IMR-90 (cell line): Measurements from ENCODE around the gene AFF2. TPM values are rescaled to one million over a fixed set of nuclear protein-coding genes. Genes with fewer than 3 reads are reported as not detected.

Source experiments
- ATAC-seq: fragments of 200-7000 bp; cut with Tn5 transposase; 2 replicates; pipeline ENCODE4 v1.9.1; 2020; ENCODE audit warnings: low read depth, mild to moderate bottlenecking, moderate library complexity
- BruUV-seq: library from RNA; stranded (reverse); fragments of 400-500 nt; replicated peaks from 2 replicates; lab custom pipeline; 2021; lab: Mats Ljungman, UMichigan
- CTCF ChIA-PET: fragments of 300-600 bp; formaldehyde crosslinking; extraction: SDS; loops from one replicate; lab custom pipeline; 2021; ENCODE audit warnings: antibody characterized with exemption; lab: Yijun Ruan, JAX
- POLR2A ChIA-PET: fragments of 300-600 bp; sonication (Branson Sonifier 250); formaldehyde crosslinking; loops from one replicate; lab custom pipeline; 2022; ENCODE audit warnings: antibody characterized with exemption; ENCODE audit not compliant: unreplicated experiment; lab: Charles Lee
- DNase-seq: peaks from one replicate; pipeline ENCODE4 v3.0.0; 2013
- H2AFZ ChIP-seq: replicated peaks from 2 replicates; pipeline ENCODE3; 2013; ENCODE audit warnings: low read length, mild to moderate bottlenecking; ENCODE audit not compliant: poor library complexity
- H2AK5ac ChIP-seq: 2 replicates; pipeline ENCODE4 v1.6.1; 2013; ENCODE audit warnings: low read depth, low read length, inconsistent platforms
- H2AK9ac ChIP-seq: replicated peaks from 2 replicates; pipeline ENCODE3; 2013; ENCODE audit warnings: mild to moderate bottlenecking, low read depth, low read length, moderate library complexity; ENCODE audit not compliant: poor library complexity
- H2BK120ac ChIP-seq: 2 replicates; pipeline ENCODE4 v1.6.1; 2013; ENCODE audit warnings: low read depth, low read length, inconsistent platforms
- H2BK15ac ChIP-seq: 3 replicates; pipeline ENCODE4 v1.6.1; 2013; ENCODE audit warnings: low read depth, low read length, inconsistent platforms
- H2BK20ac ChIP-seq: 2 replicates; pipeline ENCODE4 v1.6.1; 2013; ENCODE audit warnings: low read depth, mild to moderate bottlenecking, inconsistent platforms, low read length, moderate library complexity
- H2BK5ac ChIP-seq: 2 replicates; pipeline ENCODE4 v1.6.1; 2013; ENCODE audit warnings: mild to moderate bottlenecking, low read depth, low read length, inconsistent platforms; ENCODE audit not compliant: poor library complexity, severe bottlenecking
- H3K14ac ChIP-seq: replicated peaks from 2 replicates; pipeline ENCODE4 v1.6.1; 2013; ENCODE audit warnings: low read depth, low read length, inconsistent platforms
- H3K18ac ChIP-seq: 2 replicates; pipeline ENCODE4 v1.6.1; 2013; ENCODE audit warnings: low read depth, low read length, control low read depth
- H3K23ac ChIP-seq: 2 replicates; pipeline ENCODE4 v1.6.1; 2013; ENCODE audit warnings: low read depth, low read length, inconsistent platforms
- H3K27ac ChIP-seq: 2 replicates; pipeline ENCODE4 v1.5.1; 2013; ENCODE audit warnings: mild to moderate bottlenecking, control low read depth, low read length; ENCODE audit not compliant: insufficient read depth
- H3K27me3 ChIP-seq: 2 replicates; pipeline ENCODE4 v1.6.1; 2013; ENCODE audit warnings: low read length; ENCODE audit not compliant: control insufficient read depth, insufficient read depth
- H3K36me3 ChIP-seq: 2 replicates; pipeline ENCODE4 v1.6.1; 2013; ENCODE audit warnings: low read length, mixed read lengths; ENCODE audit not compliant: control insufficient read depth, insufficient read depth
- H3K4ac ChIP-seq: 2 replicates; pipeline ENCODE4 v1.6.1; 2013; ENCODE audit warnings: low read depth, low read length, inconsistent platforms
- H3K4me1 ChIP-seq: 2 replicates; pipeline ENCODE4 v1.6.1; 2013; ENCODE audit warnings: low read length, mixed read lengths; ENCODE audit not compliant: control insufficient read depth, insufficient read depth
- H3K4me2 ChIP-seq: 2 replicates; pipeline ENCODE4 v1.6.1; 2013; ENCODE audit warnings: low read depth, mild to moderate bottlenecking, control low read depth, low read length, moderate library complexity
- H3K4me3 ChIP-seq: 2 replicates; pipeline ENCODE4 v1.5.1; 2013; ENCODE audit warnings: low read depth, mild to moderate bottlenecking, control low read depth, low read length, moderate library complexity; ENCODE audit not compliant: insufficient read depth
- H3K56ac ChIP-seq: 2 replicates; pipeline ENCODE4 v1.6.1; 2013; ENCODE audit warnings: low read length, inconsistent platforms; ENCODE audit not compliant: insufficient read depth; ENCODE audit errors: extremely low read depth
- H3K79me1 ChIP-seq, 2 experiments: 2 replicates each; pipeline ENCODE4 v1.6.1; 2013; ENCODE audit warnings: low read length in 2 of 2, inconsistent platforms in 1 of 2, low read depth in 1 of 2
- H3K9ac ChIP-seq: 2 replicates; pipeline ENCODE4 v1.6.1; 2013; ENCODE audit warnings: low read depth, low read length, control low read depth
- H3K9me1 ChIP-seq: 2 replicates; pipeline ENCODE4 v1.6.1; 2013; ENCODE audit warnings: low read length, inconsistent platforms; ENCODE audit not compliant: insufficient read depth
- H3K9me3 ChIP-seq: 2 replicates; pipeline ENCODE4 v1.6.1; 2013; ENCODE audit warnings: low read length; ENCODE audit not compliant: control insufficient read depth, insufficient read depth
- H4K20me1 ChIP-seq: 2 replicates; pipeline ENCODE4 v1.6.1; 2013; ENCODE audit warnings: low read length, inconsistent platforms; ENCODE audit not compliant: insufficient read depth
- H4K5ac ChIP-seq: 2 replicates; pipeline ENCODE4 v1.6.1; 2013; ENCODE audit warnings: mild to moderate bottlenecking, low read depth, low read length, control low read depth
- H4K8ac ChIP-seq, 2 experiments: 2 replicates each; pipeline ENCODE4 v1.6.1; 2013; ENCODE audit warnings: low read depth in 2 of 2, low read length in 2 of 2, control low read depth in 1 of 2, inconsistent platforms in 1 of 2
- H4K91ac ChIP-seq: 2 replicates; pipeline ENCODE4 v1.6.1; 2013; ENCODE audit warnings: low read depth, low read length, inconsistent platforms; ENCODE audit not compliant: insufficient read depth
- BHLHE40 ChIP-seq: fragments of 150-350 bp; IDR thresholded peaks from 2 replicates; pipeline ENCODE4 v1.6.1; 2016; ENCODE audit warnings: mild to moderate bottlenecking, low read depth, low read length
- CEBPB ChIP-seq: IDR thresholded peaks from 2 replicates; pipeline ENCODE4 v1.6.1; 2012; ENCODE audit warnings: low read depth, low read length, improper control_type of control experiment
- CHD1 ChIP-seq: IDR thresholded peaks from 2 replicates; pipeline ENCODE4 v1.6.1; 2012; ENCODE audit warnings: low read depth, low read length, improper control_type of control experiment
- ELK1 ChIP-seq: fragments of 150-350 bp; IDR thresholded peaks from 2 replicates; pipeline ENCODE4 v1.6.1; 2016; ENCODE audit warnings: low read depth, mild to moderate bottlenecking, low read length, moderate library complexity, borderline replicate concordance
- MAFK ChIP-seq: IDR thresholded peaks from 2 replicates; pipeline ENCODE4 v1.6.1; 2012; ENCODE audit warnings: low read depth, low read length, improper control_type of control experiment
- MAZ ChIP-seq: IDR thresholded peaks from 2 replicates; pipeline ENCODE4 v1.6.1; 2012; ENCODE audit warnings: low read depth, mild to moderate bottlenecking, low read length, improper control_type of control experiment, moderate library complexity, borderline replicate concordance
- MXI1 ChIP-seq: IDR thresholded peaks from 2 replicates; pipeline ENCODE4 v1.6.1; 2012; ENCODE audit warnings: low read depth, mild to moderate bottlenecking, low read length, moderate library complexity, borderline replicate concordance
- NFE2L2 ChIP-seq: fragments of 150-350 bp; IDR thresholded peaks from 2 replicates; pipeline ENCODE4 v1.6.1; 2016; ENCODE audit warnings: low read depth, mild to moderate bottlenecking, low read length
- WGBS, 2 experiments: methylation state at CpG; one replicate each; pipeline versions ENCODE4 v1.1.5 to v1.1.7; 2013; ENCODE audit warnings: missing lambda C conversion rate in 2 of 2; ENCODE audit not compliant: insufficient read length in 1 of 2; ENCODE audit errors: extremely low coverage in 2 of 2; 5-methylcytosine and 5-hydroxymethylcytosine counted together
- dilution Hi-C: fragments of 300-500 bp; cut with HindIII; formaldehyde crosslinking; loops from one replicate; pipeline ENCODE4 v1.14.3; 2018; ENCODE audit warnings: low sequenced_read_pairs; ENCODE audit not compliant: unreplicated experiment
- in situ Hi-C: fragments of 300-500 bp; cut with MboI; formaldehyde crosslinking; loops from 3 replicates; pipeline ENCODE4 v1.14.3; 2019; ENCODE audit warnings: low sequenced_read_pairs, inconsistent platforms, mixed read lengths
- intact Hi-C: fragments of 100-400 bp; cut with micrococcal nuclease; formaldehyde crosslinking; loops from 2 replicates; pipeline ENCODE4 v1.10.0; 2022
- polyA plus RNA-seq, 3 experiments: library from polyadenylated mRNA; depleted of rRNA; stranded (reverse); fragments of >200 nt; gene quantifications; 2 replicates each; pipeline ENCODE4 v1.2.3, GENCODE V29; 2012; ENCODE audit warnings: low replicate concordance in 1 of 3
- total RNA-seq: library from RNA; depleted of rRNA; stranded (reverse); fragments of >200 nt; gene quantifications from 2 replicates; pipeline ENCODE4 v1.2.3, GENCODE V29; 2012

The AFF2 gene
- total and polyA plus RNA-seq, 2 of the 4 experiments (the other 2 are of a cell fraction): 0.15 to 0.72 TPM

DNA sequence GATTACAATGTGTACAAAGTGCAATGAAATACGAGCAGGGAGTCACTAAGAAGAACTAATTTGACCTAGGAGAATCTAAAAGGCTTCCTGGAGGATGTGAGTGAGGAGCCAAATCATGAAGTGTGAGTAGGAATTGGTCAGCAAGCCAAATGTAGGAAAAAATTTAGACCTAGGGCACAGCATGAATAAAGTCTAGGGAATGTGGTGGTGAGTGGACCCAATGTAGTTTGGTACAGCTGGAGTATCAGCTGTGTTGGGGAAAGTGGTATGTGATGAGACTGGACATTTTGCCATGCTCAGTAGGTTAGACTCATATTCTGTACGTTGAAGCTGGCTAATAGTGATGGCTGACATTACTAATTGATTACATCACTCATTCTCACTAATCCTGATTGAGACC, 191.0 kb downstream of the AFF2 start:
- DNase-seq: no peak
- Histone ChIP-seq H4K91ac (no peak overlapping the region), H2BK120ac (no peak overlapping the region), H3K4me3 (no peak overlapping the region), H3K9ac (no peak overlapping the region), H3K4ac (no peak overlapping the region), H3K9me1 (no peaks in the 10 kb centered on the region), H2BK20ac (no peak overlapping the region), H3K23ac (no peak overlapping the region), H3K14ac (no peak overlapping the region), H4K8ac (no peak overlapping the region), H2BK5ac (no peak overlapping the region), H3K9me3 (0 out of 2 replicates have a peak, but pooled peaks cover 2% of the 10 kb centered on the region), H3K36me3 (no peaks in the 10 kb centered on the region), H3K27ac (no peak overlapping the region), H3K27me3 (no peaks in the 10 kb centered on the region), H3K4me1 (no peaks in the 10 kb centered on the region), H2AK9ac (no peak overlapping the region), H4K20me1 (no peaks in the 10 kb centered on the region), H3K56ac (no peak overlapping the region), H3K18ac (no peak overlapping the region), H2AFZ (no peak overlapping the region), H3K79me1 (no peaks in the 10 kb centered on the region), H2BK15ac (no peak overlapping the region), H2AK5ac (no peak overlapping the region), H4K5ac (no peak overlapping the region), H3K4me2 (no peak overlapping the region)
- intact Hi-C loops: no loop called here
- no TSS peak for BruUV-seq
- ATAC-seq: no peak
- TF ChIP-seq MAFK (no peak), MAZ (no peak), NFE2L2 (no peak), CHD1 (no peak), ELK1 (no peak), CEBPB (no peak), MXI1 (no peak), BHLHE40 (no peak)
- ChIA-PET POLR2A (no interaction called here), CTCF (no interaction called here)
- 40% methylated on average over 1 of the region's 2 CpGs; no CpG with 5 or more reads in 1 of the 2 experiments for WGBS, 2 experiments
- in situ Hi-C loops: no loop called here
- dilution Hi-C loops: no loop called here
